H1 (cell line): ENCODE results near the gene PACSIN2. TPM values are rescaled to one million over a fixed set of nuclear protein-coding genes. Genes with fewer than 3 reads are reported as not detected.

Experiments used
- CTCF ChIA-PET: fragments of 300-600 bp; sonication (Branson Sonifier 250); formaldehyde crosslinking; loops from one replicate; lab custom pipeline; 2021; ENCODE audit not compliant: partially characterized antibody; lab: Charles Lee
- POLR2A ChIA-PET: fragments of 300-600 bp; sonication (Branson Sonifier 250); formaldehyde crosslinking; loops from one replicate; lab custom pipeline; 2021; ENCODE audit warnings: inconsistent platforms; ENCODE audit not compliant: partially characterized antibody; lab: Charles Lee
- DNase-seq, 2 experiments: peaks; one replicate each; pipeline versions ENCODE4 v3.0.0 to v3.0.0-alpha.2; 2010 to 2022; ENCODE audit warnings: low spot score in 2 of 2, low read depth in 1 of 2, mixed read lengths in 1 of 2
- FAIRE-seq: peaks from 2 replicates; lab custom pipeline; 2011; peaks lifted over from hg19 to GRCh38; lab: Jason Lieb, UNC
- H2AFZ ChIP-seq: 2 replicates; pipeline ENCODE4 v1.8.1; 2012; ENCODE audit warnings: low read length, inconsistent platforms
- H2AK5ac ChIP-seq: 2 replicates; pipeline ENCODE4 v1.6.1; 2013; ENCODE audit warnings: low read depth, low read length
- H2BK120ac ChIP-seq: replicated peaks from 2 replicates; pipeline ENCODE3; 2013; ENCODE audit warnings: low read depth, low read length, inconsistent platforms
- H2BK12ac ChIP-seq: 2 replicates; pipeline ENCODE4 v1.6.1; 2013; ENCODE audit warnings: low read depth, low read length
- H2BK15ac ChIP-seq: 2 replicates; pipeline ENCODE4 v1.6.1; 2013; ENCODE audit warnings: low read length
- H2BK20ac ChIP-seq: 2 replicates; pipeline ENCODE4 v1.6.1; 2013; ENCODE audit warnings: low read length
- H2BK5ac ChIP-seq: 2 replicates; pipeline ENCODE4 v1.6.1; 2013; ENCODE audit warnings: low read depth, low read length
- H3K14ac ChIP-seq: 2 replicates; pipeline ENCODE4 v1.6.1; 2013; ENCODE audit warnings: inconsistent platforms; ENCODE audit not compliant: insufficient read length
- H3K18ac ChIP-seq: 2 replicates; pipeline ENCODE4 v1.6.1; 2013; ENCODE audit warnings: low read length; ENCODE audit errors: extremely low read depth
- H3K23ac ChIP-seq: 2 replicates; pipeline ENCODE4 v1.6.1; 2013; ENCODE audit warnings: inconsistent platforms; ENCODE audit not compliant: insufficient read length
- H3K23me2 ChIP-seq: 2 replicates; pipeline ENCODE4 v1.6.1; 2013; ENCODE audit warnings: low read depth, low read length
- H3K27ac ChIP-seq: 2 replicates; pipeline ENCODE4 v1.6.1; 2011; ENCODE audit warnings: low read depth, low read length, inconsistent platforms
- H3K27me3 ChIP-seq, 4 experiments: replicated peaks in 1 of 4; 1 replicate in 1 of 4; 2 replicates in 3 of 4; pipeline versions ENCODE4 v1.6.1 to v1.8.1; 2011 to 2013; ENCODE audit warnings: low read length in 3 of 4, mild to moderate bottlenecking in 3 of 4, inconsistent platforms in 2 of 4, mixed read lengths in 2 of 4, moderate library complexity in 1 of 4; ENCODE audit not compliant: control insufficient read depth in 3 of 4, insufficient read depth in 3 of 4; ENCODE audit errors: extremely low read depth in 1 of 4
- H3K36me3 ChIP-seq, 4 experiments: 2 replicates each; pipeline versions ENCODE4 v1.6.1 to v1.8.1; 2011 to 2013; ENCODE audit warnings: mild to moderate bottlenecking in 4 of 4, low read length in 3 of 4, moderate library complexity in 2 of 4, control low read depth in 1 of 4, inconsistent platforms in 1 of 4; ENCODE audit not compliant: insufficient read depth in 4 of 4, control insufficient read depth in 2 of 4
- H3K4ac ChIP-seq: replicated peaks from 2 replicates; pipeline ENCODE3; 2013; ENCODE audit warnings: low read length, low read depth, mixed read lengths, inconsistent platforms; ENCODE audit not compliant: insufficient read length
- H3K4me1 ChIP-seq, 4 experiments: replicated peaks in 1 of 4; 1 replicate in 1 of 4; 2 replicates in 3 of 4; pipeline versions ENCODE4 v1.6.1 to v1.8.1; 2011 to 2013; ENCODE audit warnings: low read length in 3 of 4, inconsistent platforms in 2 of 4, mixed read lengths in 1 of 4; ENCODE audit not compliant: insufficient read depth in 4 of 4, control insufficient read depth in 3 of 4
- H3K4me2 ChIP-seq, 2 experiments: 2 replicates each; pipeline versions ENCODE4 v1.6.1 to v1.8.1; 2011 to 2013; ENCODE audit warnings: low read depth in 2 of 2, low read length in 2 of 2, control low read depth in 1 of 2, inconsistent platforms in 1 of 2, mild to moderate bottlenecking in 1 of 2; ENCODE audit not compliant: insufficient read depth in 1 of 2
- H3K4me3 ChIP-seq, 4 experiments: fragments of 200-600, 300-600 bp in 1 of 4; sonication (generic), shearing (Covaris generic), sonication (Bioruptor Twin) in 1 of 4; 2 replicates each; pipeline versions ENCODE4 v1.5.1 to v1.8.1; 2011 to 2016; ENCODE audit warnings: low read length in 4 of 4, low read depth in 3 of 4, control low read depth in 2 of 4, inconsistent platforms in 2 of 4, mild to moderate bottlenecking in 2 of 4, mixed read lengths in 1 of 4, moderate library complexity in 1 of 4; ENCODE audit not compliant: insufficient read depth in 2 of 4; ENCODE audit errors: extremely low read depth in 1 of 4
- H3K56ac ChIP-seq: replicated peaks from 2 replicates; pipeline ENCODE3; 2013; ENCODE audit warnings: low read depth, mild to moderate bottlenecking, mixed read lengths, low read length, inconsistent platforms; ENCODE audit not compliant: insufficient read length
- H3K79me1 ChIP-seq: 2 replicates; pipeline ENCODE4 v1.6.1; 2013; ENCODE audit warnings: low read depth, low read length, control low read depth
- H3K79me2 ChIP-seq, 2 experiments: 2 replicates each; pipeline versions ENCODE4 v1.6.1 to v1.8.1; 2012 to 2013; ENCODE audit warnings: low read length in 2 of 2, mild to moderate bottlenecking in 2 of 2, inconsistent platforms in 1 of 2; ENCODE audit not compliant: insufficient read depth in 2 of 2, control insufficient read depth in 1 of 2
- H3K9ac ChIP-seq, 4 experiments: replicated peaks in 1 of 4; 1 replicate in 1 of 4; 2 replicates in 3 of 4; pipeline versions ENCODE4 v1.6.1 to v1.8.1; 2011 to 2013; ENCODE audit warnings: low read depth in 3 of 4, low read length in 3 of 4, control low read depth in 2 of 4, mild to moderate bottlenecking in 2 of 4, moderate library complexity in 2 of 4, inconsistent platforms in 1 of 4; ENCODE audit errors: extremely low read depth in 1 of 4
- H3K9me3 ChIP-seq, 2 experiments: 2 replicates each; pipeline versions ENCODE4 v1.6.1 to v1.8.1; 2012 to 2013; ENCODE audit warnings: mild to moderate bottlenecking in 2 of 2, moderate library complexity in 2 of 2, control low read depth in 1 of 2, inconsistent platforms in 1 of 2, low read depth in 1 of 2, low read length in 1 of 2, mixed read lengths in 1 of 2; ENCODE audit not compliant: insufficient read depth in 2 of 2
- H4K20me1 ChIP-seq, 2 experiments: replicated peaks in 1 of 2; 2 replicates each; pipeline versions ENCODE3 to v1.8.1; 2011 to 2013; ENCODE audit warnings: inconsistent platforms in 2 of 2, low read length in 2 of 2, mild to moderate bottlenecking in 1 of 2; ENCODE audit not compliant: insufficient read depth in 2 of 2, control insufficient read depth in 1 of 2
- H4K5ac ChIP-seq: 2 replicates; pipeline ENCODE4 v1.6.1; 2013; ENCODE audit warnings: low read length, low read depth, mixed read lengths, inconsistent platforms; ENCODE audit not compliant: insufficient read length
- H4K8ac ChIP-seq: 2 replicates; pipeline ENCODE4 v1.8.0; 2013; ENCODE audit warnings: mild to moderate bottlenecking, moderate library complexity, low read length, inconsistent platforms; ENCODE audit not compliant: insufficient read depth; ENCODE audit errors: extremely low read depth
- H4K91ac ChIP-seq: replicated peaks from 2 replicates; pipeline ENCODE3; 2013; ENCODE audit warnings: low read length, mixed read lengths, inconsistent platforms; ENCODE audit not compliant: insufficient read length
- CTBP2 ChIP-seq: IDR thresholded peaks from 2 replicates; pipeline ENCODE4 v1.7.0; 2011; ENCODE audit warnings: borderline replicate concordance, mild to moderate bottlenecking, moderate library complexity, mixed read lengths, low read length; ENCODE audit not compliant: insufficient read depth, insufficient read length
- HDAC6 ChIP-seq: IDR thresholded peaks from one replicate; pipeline ENCODE4 v1.7.1; 2012; ENCODE audit warnings: low read depth, mild to moderate bottlenecking, inconsistent platforms, low read length, moderate library complexity
- RAD21 ChIP-seq, 2 experiments: IDR thresholded peaks in 1 of 2; conservative IDR thresholded peaks in 1 of 2; 2 replicates each; pipeline ENCODE4 v1.6.1; 2011; ENCODE audit warnings: low read depth in 2 of 2, low read length in 2 of 2, improper control_type of control experiment in 1 of 2, inconsistent platforms in 1 of 2, mild to moderate bottlenecking in 1 of 2, moderate library complexity in 1 of 2
- SAP30 ChIP-seq: fragments of 300-600 bp; sonication (generic); IDR thresholded peaks from 2 replicates; pipeline ENCODE4 v1.7.1; 2012; ENCODE audit warnings: low read length, moderate library complexity, mild to moderate bottlenecking, inconsistent platforms; ENCODE audit not compliant: insufficient read depth, insufficient replicate concordance
- SP1 ChIP-seq: IDR thresholded peaks from 2 replicates; pipeline ENCODE4 v1.6.1; 2011; ENCODE audit warnings: low read depth, low read length
- SUZ12 ChIP-seq: fragments of 200-600 bp; sonication (generic); IDR thresholded peaks from 2 replicates; pipeline ENCODE4 v1.6.1; 2012; ENCODE audit warnings: mild to moderate bottlenecking, inconsistent platforms, low read length, moderate library complexity, mixed read lengths
- TAF1 ChIP-seq: IDR thresholded peaks from 2 replicates; pipeline ENCODE4 v1.6.1; 2011; ENCODE audit warnings: mild to moderate bottlenecking, low read depth, low read length
- YY1 ChIP-seq: IDR thresholded peaks from 2 replicates; pipeline ENCODE4 v1.6.1; 2011; ENCODE audit warnings: low read depth, mild to moderate bottlenecking, low read length
- ZNF274 ChIP-seq: IDR thresholded peaks from 2 replicates; pipeline ENCODE4 v1.7.0; 2012; ENCODE audit warnings: low read length, borderline replicate concordance; ENCODE audit errors: extremely low read depth
- WGBS, 2 experiments: shearing (Covaris generic) in 1 of 2; methylation state at CpG; one replicate each; pipeline versions ENCODE4 v1.1.6 to v1.1.7; 2013 to 2015; ENCODE audit warnings: low lambda C conversion rate in 2 of 2, mixed read lengths in 2 of 2, inconsistent platforms in 1 of 2, low coverage in 1 of 2, missing lambda C conversion rate in 1 of 2; ENCODE audit not compliant: insufficient replicate concordance in 2 of 2, insufficient coverage in 1 of 2, insufficient read length in 1 of 2; ENCODE audit errors: extremely low coverage in 1 of 2, missing lambda C conversion rate in 1 of 2; 5-methylcytosine and 5-hydroxymethylcytosine counted together
- polyA plus RNA-seq, 7 experiments: library from polyadenylated mRNA; depleted of rRNA in 3 of 7; stranded (reverse) in 5 of 7; unstranded in 2 of 7; fragments of >200 nt in 5 of 7; fragments of 200-250 nt in 2 of 7; gene quantifications; 1 replicate in 5 of 7; 2 replicates in 1 of 7; 4 replicates in 1 of 7; pipeline versions ENCODE4 v1.2.1 to v1.2.3, GENCODE V29; 2011 to 2013; ENCODE audit warnings: missing spikeins in 2 of 7, mixed read lengths in 2 of 7
- total RNA-seq: library from RNA; stranded (reverse); fragmentation: NEBNext Ultra II Directional; extraction: Animal tissue kit (Norgen Biotek cat#: 25700); gene quantifications from 2 replicates; pipeline ENCODE4 v1.2.1, GENCODE V29; 2021
- TF ChIP-seq, protein P1 (sequence below): IDR thresholded peaks from 2 replicates; pipeline ENCODE4 v1.6.1; 2011; ENCODE audit warnings: low read length, improper control_type of control experiment

PACSIN2 gene
- total and polyA plus RNA-seq, 2 of the 8 experiments (the other 6 are each of a cell fraction or from before 2014, with no cell fraction given): 44.8 to 64.2 TPM

DNA sequence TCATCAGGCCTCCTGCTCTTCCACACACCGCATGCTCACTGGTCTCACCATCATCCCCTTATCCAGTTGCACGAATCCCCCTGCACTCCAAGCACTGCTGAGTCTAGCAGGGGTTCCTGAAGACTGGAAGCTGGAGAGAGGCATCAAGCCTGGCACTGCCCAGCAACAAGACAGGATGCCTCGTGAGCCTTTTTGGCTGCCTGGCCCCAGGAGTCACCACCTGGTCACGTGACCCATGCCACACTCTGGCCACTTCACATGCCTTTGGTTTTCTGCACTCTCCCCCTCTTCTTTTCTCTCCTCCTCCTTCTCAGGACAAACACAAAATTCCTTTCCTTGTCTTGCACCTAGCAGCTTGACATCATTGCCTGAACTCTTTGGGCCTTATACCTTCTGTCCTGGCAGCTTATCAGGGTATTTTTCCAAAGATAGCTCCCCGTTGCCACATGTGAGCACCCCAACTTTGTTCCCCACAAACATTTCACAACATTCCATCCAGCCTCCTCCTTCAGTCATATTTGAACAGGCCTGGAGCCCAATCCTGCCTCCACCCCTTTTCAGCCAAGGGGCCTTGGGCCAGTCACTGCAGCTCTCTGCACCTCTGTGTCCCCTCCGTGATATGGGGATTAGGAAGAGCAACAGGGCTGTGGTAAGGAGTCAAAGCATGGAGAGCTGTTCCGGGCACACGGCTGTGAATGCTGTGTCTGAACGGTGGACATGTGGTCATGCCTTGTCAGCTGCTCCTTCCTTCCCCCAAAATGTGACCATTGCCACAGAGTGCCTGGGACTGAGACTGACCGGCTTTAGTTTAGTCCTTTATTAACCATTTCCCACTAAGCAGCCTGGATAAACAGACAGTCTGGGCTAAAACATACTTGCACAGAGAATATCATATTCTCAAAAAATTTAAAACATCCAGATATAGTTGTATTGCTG is 2.8 kb upstream of the PACSIN2 start:
- H4K20me1 ChIP-seq: peaks cover 7 to 11% of the 10 kb centered on the region in 2 experiments
- CTCF ChIA-PET: interaction anchor here (0.6 to 1.9 kb wide), 7 partner anchors 10 to 209 kb away, joined by 3 to 7 read pairs (median 3); no protein-coding TSS in a partner anchor
- FAIRE-seq (no peak), DNase-seq (no peak)
- peaks cover 14% of the 10 kb centered on the region for H3K23me2 ChIP-seq
- peaks cover 5 to 13% (median 6%) of the 10 kb centered on the region in 4 experiments for H3K4me1 ChIP-seq
- H3K27ac ChIP-seq: no peak overlapping the region
- H2BK120ac ChIP-seq: no peak overlapping the region
- no peak overlapping the region for H2AK5ac ChIP-seq
- no peak overlapping the region for H3K56ac ChIP-seq
- no peak overlapping the region for H2BK15ac ChIP-seq
- POLR2A ChIA-PET: interaction anchor here (0.5 to 7.5 kb wide), 6 partner anchors 10 to 257 kb away, joined by 3 to 94 read pairs (median 3); no protein-coding TSS in a partner anchor
- H4K91ac ChIP-seq: no peak overlapping the region
- no peak overlapping the region for H2AFZ ChIP-seq
- WGBS, 2 experiments: 84% methylated on average over 10 of the region's 10 CpGs; no CpG with 5 or more reads in 1 of the 2 experiments
- peaks cover 8 to 13% of the 10 kb centered on the region in 2 experiments for H3K79me2 ChIP-seq
- no peak overlapping the region for H3K9ac ChIP-seq
- no peak overlapping the region for H4K5ac ChIP-seq
- H3K36me3 ChIP-seq: no peaks in the 10 kb centered on the region
- H2BK20ac ChIP-seq: no peak overlapping the region
- H3K4ac ChIP-seq: no peak overlapping the region
- peaks cover 9% of the 10 kb centered on the region for H3K79me1 ChIP-seq
- H3K27me3 ChIP-seq: peaks cover 0 to 5% (median 3%) of the 10 kb centered on the region in 4 experiments; a peak in 4 of 7 replicates
- no peaks in the 10 kb centered on the region for H3K9me3 ChIP-seq
- H3K4me2 ChIP-seq: no peak overlapping the region
- no peak overlapping the region for H3K23ac ChIP-seq
- H3K4me3 ChIP-seq: no peak overlapping the region
- no peak overlapping the region for H3K14ac ChIP-seq
- H3K18ac ChIP-seq: no peak overlapping the region
- H2BK12ac ChIP-seq: no peak overlapping the region
- no peak overlapping the region for H2BK5ac ChIP-seq
- no peak overlapping the region for H4K8ac ChIP-seq
- TF ChIP-seq TAF1 (no peak), SP1 (no peak), YY1 (no peak), ZNF274 (no peak), SAP30 (no peak), CTBP2 (no peak), SUZ12 (no peak), HDAC6 (no peak), RAD21 (IDR thresholded peaks at IDR 0.05 in 1 of 2, conservative IDR thresholded peaks at IDR 0.05 in 1 of 2; ENCODE audit: low read depth in 2 of 2, low read length in 2 of 2) (no peak)
- TF ChIP-seq, protein P1, sequence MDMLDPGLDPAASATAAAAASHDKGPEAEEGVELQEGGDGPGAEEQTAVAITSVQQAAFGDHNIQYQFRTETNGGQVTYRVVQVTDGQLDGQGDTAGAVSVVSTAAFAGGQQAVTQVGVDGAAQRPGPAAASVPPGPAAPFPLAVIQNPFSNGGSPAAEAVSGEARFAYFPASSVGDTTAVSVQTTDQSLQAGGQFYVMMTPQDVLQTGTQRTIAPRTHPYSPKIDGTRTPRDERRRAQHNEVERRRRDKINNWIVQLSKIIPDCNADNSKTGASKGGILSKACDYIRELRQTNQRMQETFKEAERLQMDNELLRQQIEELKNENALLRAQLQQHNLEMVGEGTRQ: no peak
